ENCODE results near the gene MORF4L2.
"Not testable (repeated sequence)": the region's sequence is repeated elsewhere in the genome, so short reads cannot be mapped to it uniquely, and the experiment has no call there.

MORF4L2 gene

DNA sequence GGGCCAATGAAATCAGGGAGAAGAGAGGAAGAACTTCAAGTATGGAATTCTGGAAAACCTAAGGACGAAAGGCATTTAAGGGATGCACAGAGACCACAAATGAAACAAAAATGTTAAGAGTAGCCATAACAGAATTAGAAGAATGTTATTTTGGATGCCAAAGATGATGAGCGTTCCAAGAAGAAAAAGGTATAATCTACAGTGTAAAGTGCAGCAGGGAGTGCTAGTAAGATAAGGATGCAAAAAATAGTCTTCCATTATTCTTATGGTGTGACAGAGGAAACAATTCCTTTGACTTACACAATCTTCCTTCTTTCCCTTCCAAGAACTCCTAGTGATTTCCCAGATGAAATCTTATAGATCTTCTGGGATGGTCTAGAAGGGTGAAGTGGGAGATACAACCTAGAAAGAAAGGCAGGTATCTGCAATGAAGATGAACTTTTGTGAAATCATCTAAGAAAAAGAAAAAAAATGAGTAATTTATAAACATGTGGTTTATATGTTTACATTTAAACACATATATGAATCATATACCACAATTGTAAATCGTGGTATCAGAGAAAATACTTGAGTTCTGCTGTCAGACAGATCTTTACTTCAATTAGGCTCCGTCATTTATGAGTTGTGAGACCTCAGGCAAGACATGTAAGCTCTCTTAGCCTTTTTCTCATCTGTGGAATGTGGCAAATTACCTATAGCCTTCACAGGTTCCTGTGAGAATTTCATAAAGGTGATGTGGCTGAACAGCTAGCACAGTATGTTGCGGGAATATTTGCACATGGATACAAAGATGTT, 8.1 kb downstream of the MORF4L2 start:
- DNase-seq, result no peak

DNA sequence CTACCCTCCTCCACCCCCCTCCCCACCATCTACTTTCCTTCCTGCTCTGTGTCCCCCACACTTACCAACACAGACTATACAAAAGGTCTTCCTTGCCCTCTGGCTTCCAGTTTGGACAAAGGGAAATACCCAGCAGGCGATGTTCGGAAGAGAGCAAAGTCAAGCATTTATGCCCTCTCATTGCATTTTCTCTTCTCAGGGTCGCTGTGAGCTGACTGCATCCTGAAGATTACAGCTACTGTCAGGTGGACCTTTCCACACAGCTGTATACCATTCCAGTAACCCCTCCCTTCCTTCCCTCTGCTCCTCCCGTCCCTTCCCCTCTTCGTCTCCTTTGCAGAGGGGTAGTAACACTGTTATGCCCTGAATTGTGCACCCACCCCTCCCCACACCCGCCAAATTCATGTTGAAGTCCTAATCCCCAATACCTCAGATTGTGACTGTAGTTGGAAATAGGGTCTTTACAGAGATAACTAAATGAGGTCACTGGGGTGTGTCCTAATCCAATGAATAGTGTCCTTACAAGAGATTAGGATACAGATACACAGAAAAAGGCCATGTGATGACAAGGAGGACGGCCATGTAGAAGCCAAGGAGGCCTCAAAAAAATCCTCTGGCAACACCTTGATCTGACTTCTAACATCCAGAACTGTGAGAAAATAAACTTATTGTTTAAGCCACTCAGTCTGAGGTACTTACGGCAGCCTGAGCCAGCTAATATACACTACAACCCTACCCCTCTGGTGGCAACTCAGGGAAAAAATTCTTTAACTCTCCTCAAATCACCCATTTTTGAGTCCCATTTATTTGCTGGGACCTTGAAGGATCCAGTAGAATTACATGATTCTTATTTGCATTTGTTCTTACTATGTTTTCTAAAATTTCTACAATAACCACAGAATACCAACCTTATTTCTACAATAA, 11.7 kb downstream of the MORF4L2 start:
- no peak for DNase-seq

GRCh38 chrX:103669745-103670144, 16.8 kb downstream of the MORF4L2 start:
- DNase-seq, result no peak

- no peak for DNase-seq
These were observed 20.0 kb downstream of the MORF4L2 start for GRCh38 chrX:103666202-103667107.

- no peak for DNase-seq
These were observed 22.3 kb downstream of the MORF4L2 start for GRCh38 chrX:103663981-103664762.

GRCh38 chrX:103659460-103659859, 27.0 kb downstream of the MORF4L2 start:
- DNase-seq, result not testable (repeated sequence)

- no peak for DNase-seq
These were observed 27.6 kb downstream of the MORF4L2 start for GRCh38 chrX:103658681-103659433.

DNA sequence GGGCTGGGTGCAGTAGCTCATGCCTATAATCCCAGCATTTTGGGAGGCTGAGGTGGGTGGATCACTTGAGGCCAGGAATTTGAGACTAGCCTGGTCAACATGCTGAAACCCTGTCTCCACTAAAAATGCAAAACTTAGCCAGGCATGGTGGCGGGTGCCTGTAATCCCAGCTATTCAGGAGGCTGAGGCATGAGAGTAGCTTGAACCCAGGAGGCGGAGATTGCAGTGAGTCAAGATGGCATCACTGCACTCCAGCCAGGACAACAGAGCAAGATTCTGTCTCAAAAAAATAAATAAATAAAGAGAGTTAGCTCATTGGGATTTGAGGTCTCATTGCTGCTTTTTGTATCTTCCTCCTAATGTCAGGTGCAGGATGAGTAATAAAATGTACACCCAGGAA, 29.4 kb downstream of the MORF4L2 start:
- not testable (repeated sequence) for DNase-seq

DNA sequence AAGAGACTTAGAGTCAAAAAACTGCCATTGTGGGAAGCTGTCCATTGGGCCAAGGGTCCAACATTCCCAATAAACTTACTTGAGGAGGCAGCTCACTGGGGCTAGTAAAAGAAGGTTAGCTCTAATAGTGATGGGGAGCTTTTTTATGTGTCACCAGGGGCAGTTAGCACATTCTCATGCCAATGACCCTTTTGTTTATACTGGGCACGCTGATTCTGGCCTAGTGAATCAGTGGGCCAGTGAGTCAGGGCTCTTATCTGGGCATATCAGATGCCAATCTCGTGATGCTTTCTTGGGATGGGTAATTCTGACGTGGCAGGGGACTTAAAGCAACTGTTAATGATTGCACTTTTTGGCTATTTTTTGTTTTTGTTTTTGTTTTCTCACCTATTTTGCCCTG, 29.9 kb downstream of the MORF4L2 start:
- no peak for DNase-seq

DNA sequence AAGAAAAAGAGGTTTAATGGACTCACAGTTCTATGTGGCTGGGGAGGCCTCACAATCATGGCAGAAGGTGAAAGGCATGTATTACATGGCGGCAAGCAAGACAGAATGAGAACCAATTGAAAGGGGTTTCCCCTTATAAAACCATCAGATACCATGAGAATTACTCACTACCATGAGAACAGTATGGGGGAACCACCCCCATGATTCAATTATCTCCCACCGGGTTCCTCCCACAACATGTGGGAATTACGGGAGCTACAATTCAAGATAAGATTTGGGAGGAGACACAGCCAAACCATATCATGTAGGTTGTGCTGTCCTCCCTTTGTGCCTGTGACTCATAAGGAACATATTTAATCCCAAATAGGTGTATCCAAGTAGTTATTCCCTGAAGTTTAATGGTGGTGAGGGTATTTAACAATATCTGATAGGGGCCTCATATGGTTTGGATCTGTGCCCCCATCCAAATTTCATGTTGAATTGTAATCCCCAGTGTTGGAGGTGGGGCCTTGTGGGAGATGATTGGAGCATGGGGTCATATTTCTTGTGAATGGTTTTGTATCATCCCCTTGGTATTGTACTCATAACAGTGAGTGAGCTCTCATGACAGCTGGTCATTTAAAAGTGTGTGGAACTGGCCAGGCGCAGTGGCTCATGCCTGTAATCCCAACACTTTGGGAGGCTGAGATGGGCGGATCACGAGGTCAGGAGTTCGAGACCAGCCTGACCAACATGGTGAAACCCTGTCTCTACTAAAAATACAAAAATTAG, 31.1 kb downstream of the MORF4L2 start:
- not testable (repeated sequence) for DNase-seq

GRCh38 chrX:103651151-103651773, 35.2 kb downstream of the MORF4L2 start:
- no peak for DNase-seq

DNA sequence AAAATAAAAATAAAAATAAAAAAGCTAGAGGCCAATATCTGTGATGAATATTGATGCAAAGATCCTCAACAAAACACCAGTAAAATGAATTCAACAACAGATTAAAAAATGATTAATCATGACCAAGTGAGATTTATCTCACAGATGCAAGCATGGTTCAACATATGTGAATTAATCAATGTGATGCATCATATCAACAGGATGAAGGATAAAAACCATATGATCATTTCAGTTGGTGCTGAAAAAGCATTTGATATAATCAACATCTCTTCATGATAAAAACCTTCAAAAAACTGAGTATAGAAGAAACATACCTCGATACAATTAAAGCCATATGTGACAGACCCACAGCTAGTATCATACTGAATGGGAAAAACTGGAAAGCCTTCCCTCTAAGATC, 38.9 kb downstream of the MORF4L2 start:
- no peak for DNase-seq

DNA sequence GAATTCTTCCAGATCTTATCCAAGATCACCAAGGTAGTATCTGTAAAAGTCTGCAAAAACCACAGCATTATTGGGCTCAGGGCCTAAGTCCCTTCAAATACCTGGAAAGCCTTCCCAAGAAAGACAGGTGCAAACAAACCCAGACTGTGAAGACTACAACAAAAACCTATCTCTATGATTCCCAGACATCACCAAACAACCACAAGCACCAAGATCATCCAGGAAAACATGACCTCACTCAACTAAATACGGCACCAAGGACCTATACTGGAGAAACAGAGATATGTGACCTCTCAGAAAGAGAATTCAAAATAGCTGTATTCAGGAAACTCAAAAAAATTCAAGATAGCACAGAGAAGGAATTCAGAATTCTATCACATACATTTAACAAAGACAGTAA, 42.4 kb downstream of the MORF4L2 start:
- DNase-seq, result no peak

- DNase-seq, result no peak
These were observed 45.9 kb downstream of the MORF4L2 start for GRCh38 chrX:103640401-103641155.

DNA sequence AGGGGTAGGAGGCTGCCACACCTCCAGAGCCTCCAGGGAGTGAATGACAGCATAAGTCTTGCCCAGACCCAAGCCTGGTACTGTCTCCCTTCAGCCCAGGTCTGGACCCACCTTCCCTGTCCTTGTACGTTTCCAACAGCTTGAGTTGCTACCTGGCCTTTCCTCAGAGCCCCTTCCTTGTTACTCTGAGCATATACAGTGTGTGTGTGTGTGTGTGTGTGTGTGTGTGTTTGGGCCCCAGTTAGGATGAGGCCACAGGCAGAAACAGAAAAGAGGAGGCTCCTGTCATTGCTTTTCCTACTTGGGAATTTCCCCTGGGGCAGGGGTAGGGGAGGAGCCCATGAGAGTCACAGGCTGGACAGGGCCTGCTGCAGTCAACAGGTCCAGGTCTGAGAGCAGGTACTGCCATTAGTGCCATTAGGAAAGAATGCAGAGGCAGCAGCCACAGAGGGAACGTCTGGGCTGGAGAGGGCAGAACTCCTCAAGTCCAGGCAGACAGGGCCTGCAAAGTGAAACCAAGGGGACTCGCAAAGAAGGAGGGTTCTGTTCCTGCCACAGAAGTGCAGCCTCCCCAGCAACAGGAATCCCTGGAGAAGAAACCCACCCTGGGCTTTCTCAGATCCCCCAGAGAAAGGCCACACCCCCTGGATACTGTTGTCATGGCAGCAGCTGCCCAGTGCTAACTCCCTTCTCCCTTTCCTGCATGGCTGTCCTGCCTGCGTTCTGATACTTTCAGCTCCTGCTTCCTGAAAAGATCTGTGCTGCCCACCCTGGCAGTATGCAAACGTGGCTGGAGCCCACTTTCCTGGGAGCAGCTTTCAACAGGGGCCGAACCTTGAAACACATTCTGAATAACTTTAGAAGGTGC, 47.8 kb downstream of the MORF4L2 start:
- DNase-seq, result not testable (repeated sequence)

- DNase-seq, result no peak
These were observed 48.7 kb downstream of the MORF4L2 start for GRCh38 chrX:103637604-103638338.

DNA sequence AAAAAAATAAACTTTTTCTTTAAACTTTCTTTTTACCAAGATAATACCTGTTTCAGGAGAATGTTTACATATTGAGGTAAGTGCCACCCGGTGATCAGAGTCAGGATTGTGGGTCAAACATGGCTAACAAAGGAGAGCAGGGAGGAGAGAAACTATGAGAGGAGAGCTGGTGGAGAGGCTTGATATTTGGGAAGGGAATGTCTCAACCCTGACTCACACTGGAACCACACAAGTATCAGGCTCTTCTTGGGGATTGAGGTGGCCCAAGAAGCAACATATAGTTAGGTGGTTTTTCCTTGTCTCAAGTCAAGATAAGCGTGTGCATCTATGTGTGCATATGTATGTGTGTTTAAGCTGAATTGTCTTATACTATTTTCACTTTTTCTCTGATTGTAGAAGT, 51.1 kb downstream of the MORF4L2 start:
- no peak for DNase-seq

All from activated CD4-positive, alpha-beta T cell treated with anti-CD3 and anti-CD28 coated beads for 4 hours (primary cell).